Skeletal muscle cell (primary cell): ENCODE results near the gene IQGAP2.
A peak's percentile ranks its signal among the peaks of the same experiment; 100 is the strongest.
"Not testable (repeated sequence)": the region's sequence is repeated elsewhere in the genome, so short reads cannot be mapped to it uniquely, and the experiment has no call there.

Experiments
- DNase-seq: peaks from one replicate; pipeline ENCODE4 v3.0.0-alpha.2; 2010; ENCODE audit warnings: low read depth
- H3K4me3 ChIP-seq: 2 replicates; pipeline ENCODE4 v1.5.1; 2011; ENCODE audit warnings: low read depth, mild to moderate bottlenecking, control low read depth, low read length, moderate library complexity

IQGAP2 gene

GRCh38 chr5:76489877-76490688 is 87.0 kb downstream of the IQGAP2 start:
- no peak overlapping the region for H3K4me3 ChIP-seq

GRCh38 chr5:76490960-76491359 is 87.9 kb downstream of the IQGAP2 start:
- H3K4me3 ChIP-seq = no peak overlapping the region
- no peak for DNase-seq

More at GRCh38 chr5:76489877-76490688, 87.0 kb downstream of the IQGAP2 start:
- no peak for DNase-seq

- DNase-seq = no peak
- H3K4me3 ChIP-seq = no peak overlapping the region
Measured at GRCh38 chr5:76492819-76493189, 89.7 kb downstream of the IQGAP2 start.

GRCh38 chr5:76493190-76493837 is 90.2 kb downstream of the IQGAP2 start:
- H3K4me3 ChIP-seq = no peak overlapping the region

GRCh38 chr5:76494201-76494600 is 91.1 kb downstream of the IQGAP2 start:
- H3K4me3 ChIP-seq = no peak overlapping the region
- DNase-seq = no peak

More at GRCh38 chr5:76493190-76493837, 90.2 kb downstream of the IQGAP2 start:
- DNase-seq = no peak

GRCh38 chr5:76495870-76496269 is 92.8 kb downstream of the IQGAP2 start:
- no peak overlapping the region for H3K4me3 ChIP-seq
- DNase-seq = no peak

- no peak for DNase-seq
- H3K4me3 ChIP-seq = no peak overlapping the region
Measured at GRCh38 chr5:76497065-76497460, 94.0 kb downstream of the IQGAP2 start.

GRCh38 chr5:76497986-76498717 is 95.1 kb downstream of the IQGAP2 start:
- no peak overlapping the region for H3K4me3 ChIP-seq
- no peak for DNase-seq

- H3K4me3 ChIP-seq = no peak overlapping the region
- no peak for DNase-seq
Measured at GRCh38 chr5:76499507-76500161, 96.5 kb downstream of the IQGAP2 start.

GRCh38 chr5:76500633-76501393 is 97.7 kb downstream of the IQGAP2 start:
- no peak for DNase-seq
- H3K4me3 ChIP-seq = no peak overlapping the region

GRCh38 chr5:76503929-76504328 is 100.8 kb downstream of the IQGAP2 start:
- DNase-seq = no peak
- H3K4me3 ChIP-seq = no peak overlapping the region

GRCh38 chr5:76504901-76505564 is 101.9 kb downstream of the IQGAP2 start:
- DNase-seq = no peak
- no peak overlapping the region for H3K4me3 ChIP-seq

GRCh38 chr5:76513476-76513875 is 110.4 kb downstream of the IQGAP2 start:
- DNase-seq = no peak
- H3K4me3 ChIP-seq = no peak overlapping the region

- no peak overlapping the region for H3K4me3 ChIP-seq
- DNase-seq = no peak
Measured at GRCh38 chr5:76514292-76514691, 111.2 kb downstream of the IQGAP2 start.

- no peak for DNase-seq
- no peak overlapping the region for H3K4me3 ChIP-seq
Measured at GRCh38 chr5:76514713-76515112, 111.6 kb downstream of the IQGAP2 start.

GRCh38 chr5:76517334-76517733 is 114.2 kb downstream of the IQGAP2 start:
- no peak for DNase-seq
- no peak overlapping the region for H3K4me3 ChIP-seq

- not testable (repeated sequence) for DNase-seq, H3K4me3 ChIP-seq
Measured at GRCh38 chr5:76518246-76518645, 115.2 kb downstream of the IQGAP2 start.

- H3K4me3 ChIP-seq = no peak overlapping the region
- DNase-seq = peak; percentile 36
Measured at GRCh38 chr5:76521240-76521758, 118.2 kb downstream of the IQGAP2 start.
